Adrenal gland (tissue), 5 donors: ENCODE results near the gene F7.

Experiments used
- POLR2A ChIP-seq, 2 donors: fragments of 450-650 bp; IDR thresholded peaks; one replicate each; pipeline ENCODE4 v1.6.1; 2017; ENCODE audit warnings: antibody characterized with exemption in 2 of 2, mild to moderate bottlenecking in 2 of 2, moderate library complexity in 1 of 2
- TF ChIP-seq, protein P1 (sequence below), 6 experiments: fragments of 450-650 bp in 4 of 6; fragments of 200-600 bp in 2 of 6; sonication (generic) in 1 of 6; IDR thresholded peaks; 1 replicate in 5 of 6; 2 replicates in 1 of 6; pipeline versions ENCODE4 v1.5.1 to v1.8.0; 2016 to 2021; ENCODE audit warnings: antibody characterized with exemption in 6 of 6, mild to moderate bottlenecking in 2 of 6, moderate library complexity in 1 of 6
- donor health status: DM: no; HTN: no; CAD: no.

DNA sequence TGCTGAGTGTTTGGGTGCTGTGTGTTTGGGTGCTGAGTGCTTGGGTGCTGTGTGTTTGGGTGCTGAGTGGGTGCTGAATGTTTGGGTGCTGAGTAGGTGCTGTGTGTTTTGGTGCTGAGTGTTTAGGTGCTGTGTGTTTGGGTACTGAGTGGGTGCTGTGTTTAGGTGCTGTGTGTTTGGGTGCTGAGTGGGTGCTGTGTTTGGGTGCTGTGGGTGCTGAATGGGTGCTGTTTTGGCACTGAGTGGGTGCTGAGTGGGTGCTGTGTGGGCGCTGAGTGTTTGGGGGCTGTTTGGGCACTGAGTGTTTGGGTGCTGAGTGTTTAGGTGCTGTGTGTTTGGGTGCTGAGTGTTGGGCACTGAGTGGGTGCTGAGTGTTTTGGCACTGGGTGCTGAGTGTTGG, 48.5 kb upstream of the F7 start:
- TF ChIP-seq, protein P1, sequence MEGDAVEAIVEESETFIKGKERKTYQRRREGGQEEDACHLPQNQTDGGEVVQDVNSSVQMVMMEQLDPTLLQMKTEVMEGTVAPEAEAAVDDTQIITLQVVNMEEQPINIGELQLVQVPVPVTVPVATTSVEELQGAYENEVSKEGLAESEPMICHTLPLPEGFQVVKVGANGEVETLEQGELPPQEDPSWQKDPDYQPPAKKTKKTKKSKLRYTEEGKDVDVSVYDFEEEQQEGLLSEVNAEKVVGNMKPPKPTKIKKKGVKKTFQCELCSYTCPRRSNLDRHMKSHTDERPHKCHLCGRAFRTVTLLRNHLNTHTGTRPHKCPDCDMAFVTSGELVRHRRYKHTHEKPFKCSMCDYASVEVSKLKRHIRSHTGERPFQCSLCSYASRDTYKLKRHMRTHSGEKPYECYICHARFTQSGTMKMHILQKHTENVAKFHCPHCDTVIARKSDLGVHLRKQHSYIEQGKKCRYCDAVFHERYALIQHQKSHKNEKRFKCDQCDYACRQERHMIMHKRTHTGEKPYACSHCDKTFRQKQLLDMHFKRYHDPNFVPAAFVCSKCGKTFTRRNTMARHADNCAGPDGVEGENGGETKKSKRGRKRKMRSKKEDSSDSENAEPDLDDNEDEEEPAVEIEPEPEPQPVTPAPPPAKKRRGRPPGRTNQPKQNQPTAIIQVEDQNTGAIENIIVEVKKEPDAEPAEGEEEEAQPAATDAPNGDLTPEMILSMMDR (IDR thresholded peaks at IDR 0.05) = no peak
- TF ChIP-seq POLR2A (IDR thresholded peaks at IDR 0.05) = no peak
